GM18858 (cell line): ENCODE results near the gene EDEM3.

Experiments
- ATAC-seq: cut with Tn5 transposase; IDR thresholded peaks from one replicate; pipeline ENCODE4 v1.9.1; 2021; ENCODE audit not compliant: unreplicated experiment

The EDEM3 gene

DNA sequence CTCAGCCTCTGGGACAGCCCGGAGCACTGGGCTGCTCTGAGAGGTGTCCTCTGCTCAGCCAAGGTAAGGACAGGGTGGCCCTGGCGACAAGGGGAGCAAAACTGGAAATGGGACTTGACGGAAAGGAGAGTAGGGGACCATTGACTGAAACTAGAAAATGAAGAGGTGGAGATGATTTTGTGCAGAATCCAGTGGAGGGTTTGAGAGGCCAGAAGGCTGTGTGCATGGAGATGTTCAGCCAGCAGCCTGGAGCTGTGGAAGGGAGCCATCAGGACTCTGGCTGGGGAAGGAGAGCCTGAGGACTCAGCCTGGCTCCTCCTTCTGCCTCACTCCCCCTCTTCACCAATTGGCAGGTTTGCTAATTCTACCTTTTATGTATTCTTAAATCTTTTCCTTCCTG, 114.2 kb downstream of the EDEM3 start:
- ATAC-seq = no peak
